HCT116 (cell line): ENCODE data around the gene CCKAR. TPM values are rescaled to one million over a fixed set of nuclear protein-coding genes. Genes with fewer than 3 reads are reported as not detected.

Source experiments
- ATAC-seq: fragments of 200-7000 bp; cut with Tn5 transposase; 2 replicates; pipeline ENCODE4 v1.9.1; 2020; ENCODE audit warnings: mild to moderate bottlenecking, moderate library complexity
- BruUV-seq: library from RNA; stranded (reverse); fragments of 400-500 nt; replicated peaks from 2 replicates; lab custom pipeline; 2021; lab: Mats Ljungman, UMichigan
- CTCF ChIA-PET: fragments of 300-600 bp; sonication (Branson Sonifier 250); formaldehyde crosslinking; loops from one replicate; lab custom pipeline; 2021; ENCODE audit warnings: antibody characterized with exemption; lab: Charles Lee
- POLR2A ChIA-PET: fragments of 300-600, 350-600 bp; sonication (Branson Sonifier 250); formaldehyde crosslinking; loops from one replicate; lab custom pipeline; 2021; ENCODE audit warnings: antibody characterized with exemption; lab: Charles Lee
- RAD21 ChIA-PET, 2 experiments: fragments of 300-600 bp; sonication (Branson Sonifier 250); formaldehyde crosslinking; loops; one replicate each; lab custom pipeline; 2023; ENCODE audit warnings: low total read pairs in 2 of 2; ENCODE audit not compliant: uncharacterized antibody in 2 of 2, unreplicated experiment in 2 of 2, low non-redundant PET in 1 of 2; lab: Charles Lee
- DNase-seq: peaks from one replicate; pipeline ENCODE4 v3.0.0-alpha.2; 2010; ENCODE audit warnings: low read depth, low spot score
- H2AFZ ChIP-seq: fragments of 200-600 bp; shearing (Covaris generic), sonication (generic); 2 replicates; pipeline ENCODE4 v1.6.1; 2017; ENCODE audit warnings: low read depth, mixed run types, mixed read lengths, antibody characterized with exemption, low read length; ENCODE audit not compliant: poor library complexity, severe bottlenecking
- H3K27ac ChIP-seq: 2 replicates; pipeline ENCODE4 v1.5.1; 2012; ENCODE audit warnings: low read depth, low read length
- H3K27me3 ChIP-seq: fragments of 200-600 bp; sonication (generic); 2 replicates; pipeline ENCODE4 v1.6.1; 2016; ENCODE audit warnings: mixed run types, low read length, mixed read lengths; ENCODE audit not compliant: insufficient read depth
- H3K36me3 ChIP-seq, 2 experiments: fragments of 200-500 bp in 1 of 2; fragments of 200-600 bp in 1 of 2; sonication (Bioruptor generic) in 1 of 2; sonication (generic) in 1 of 2; 2 replicates each; pipeline versions ENCODE4 v1.5.1 to v1.6.1; 2014 to 2016; ENCODE audit warnings: low read length in 2 of 2, inconsistent platforms in 1 of 2, mixed read lengths in 1 of 2, mixed run types in 1 of 2; ENCODE audit not compliant: insufficient read depth in 2 of 2, control insufficient read depth in 1 of 2
- H3K4me1 ChIP-seq, 2 experiments: fragments of 200-600 bp in 1 of 2; sonication (generic) in 1 of 2; 2 replicates each; pipeline versions ENCODE4 v1.5.1 to v1.6.1; 2012 to 2017; ENCODE audit warnings: low read length in 2 of 2, inconsistent platforms in 1 of 2, mild to moderate bottlenecking in 1 of 2, mixed read lengths in 1 of 2, mixed run types in 1 of 2, moderate library complexity in 1 of 2; ENCODE audit not compliant: insufficient read depth in 2 of 2, control insufficient read depth in 1 of 2
- H3K4me2 ChIP-seq: fragments of 200-600 bp; sonication (generic); 2 replicates; pipeline ENCODE4 v1.6.1; 2017; ENCODE audit warnings: mixed run types, low read length, mixed read lengths
- H3K4me3 ChIP-seq, 2 experiments: fragments of 200-600 bp in 1 of 2; sonication (generic) in 1 of 2; replicated peaks in 1 of 2; 2 replicates each; pipeline ENCODE4 v1.5.1; 2011 to 2016; ENCODE audit warnings: low read length in 2 of 2, control low read depth in 1 of 2, low read depth in 1 of 2, mild to moderate bottlenecking in 1 of 2, mixed read lengths in 1 of 2, mixed run types in 1 of 2
- H3K79me2 ChIP-seq: fragments of 200-600 bp; sonication (generic); 2 replicates; pipeline ENCODE4 v1.6.1; 2017; ENCODE audit warnings: mild to moderate bottlenecking, mixed run types, low read length, moderate library complexity, mixed read lengths; ENCODE audit not compliant: insufficient read depth
- H3K9ac ChIP-seq: fragments of 200-600 bp; sonication (generic); 2 replicates; pipeline ENCODE4 v1.6.1; 2016; ENCODE audit warnings: low read length, mixed read lengths
- H3K9me2 ChIP-seq: fragments of 200-600 bp; sonication (generic), shearing (Covaris generic); 2 replicates; pipeline ENCODE4 v1.6.1; 2017; ENCODE audit warnings: mixed run types, mild to moderate bottlenecking, moderate library complexity; ENCODE audit not compliant: insufficient read depth
- H3K9me3 ChIP-seq, 2 experiments: fragments of 200-500 bp in 1 of 2; fragments of 200-600 bp in 1 of 2; sonication (Bioruptor generic) in 1 of 2; sonication (generic) in 1 of 2; 2 replicates each; pipeline ENCODE4 v1.6.1; 2014 to 2017; ENCODE audit warnings: low read length in 2 of 2, mixed read lengths in 2 of 2, inconsistent platforms in 1 of 2, low read depth in 1 of 2, mild to moderate bottlenecking in 1 of 2, mixed run types in 1 of 2, moderate library complexity in 1 of 2; ENCODE audit not compliant: control insufficient read depth in 1 of 2, insufficient read depth in 1 of 2
- H4K20me1 ChIP-seq: fragments of 200-600 bp; sonication (generic), shearing (Covaris generic); 2 replicates; pipeline ENCODE4 v1.6.1; 2017; ENCODE audit warnings: mixed run types, mild to moderate bottlenecking, moderate library complexity; ENCODE audit not compliant: insufficient read depth
- ATF3 ChIP-seq: IDR thresholded peaks from 2 replicates; pipeline ENCODE4 v1.6.1; 2012
- CBX3 ChIP-seq: IDR thresholded peaks from 2 replicates; pipeline ENCODE4 v1.6.1; 2012; ENCODE audit warnings: low read depth
- CTCF ChIP-seq, 3 experiments: fragments of 200-600 bp in 1 of 3; sonication (generic) in 1 of 3; IDR thresholded peaks in 2 of 3; conservative IDR thresholded peaks in 1 of 3; 2 replicates each; pipeline ENCODE4 v1.5.1; 2012 to 2017; ENCODE audit warnings: low read depth in 2 of 3, low read length in 2 of 3, antibody characterized with exemption in 1 of 3, borderline replicate concordance in 1 of 3, control low read depth in 1 of 3, mild to moderate bottlenecking in 1 of 3, mixed read lengths in 1 of 3, mixed run types in 1 of 3, moderate library complexity in 1 of 3; ENCODE audit not compliant: insufficient read depth in 1 of 3
- EGR1 ChIP-seq: IDR thresholded peaks from 2 replicates; pipeline ENCODE4 v1.6.1; 2012; ENCODE audit warnings: low read depth
- EZH2phosphoT487 ChIP-seq: fragments of 200-600 bp; IDR thresholded peaks from 2 replicates; pipeline ENCODE4 v1.6.1; 2018; ENCODE audit warnings: antibody characterized with exemption, borderline replicate concordance
- JUND ChIP-seq: IDR thresholded peaks from 2 replicates; pipeline ENCODE4 v1.6.1; 2012
- MAX ChIP-seq: IDR thresholded peaks from 2 replicates; pipeline ENCODE4 v1.6.1; 2012
- POLR2A ChIP-seq: IDR thresholded peaks from 2 replicates; pipeline ENCODE4 v1.7.0; 2011; ENCODE audit warnings: borderline replicate concordance; ENCODE audit not compliant: insufficient read depth, insufficient read length; ENCODE audit errors: extremely low read depth
- POLR2AphosphoS5 ChIP-seq: IDR thresholded peaks from 2 replicates; pipeline ENCODE4 v1.6.1; 2011; ENCODE audit warnings: mild to moderate bottlenecking, low read depth, low read length, moderate library complexity
- RAD21 ChIP-seq: IDR thresholded peaks from 2 replicates; pipeline ENCODE4 v1.6.1; 2012; ENCODE audit warnings: low read depth, mild to moderate bottlenecking
- REST ChIP-seq: IDR thresholded peaks from 2 replicates; pipeline ENCODE4 v1.6.1; 2012; ENCODE audit warnings: low read depth
- SIN3A ChIP-seq: IDR thresholded peaks from 2 replicates; pipeline ENCODE4 v1.6.1; 2012; ENCODE audit warnings: low read depth
- SRF ChIP-seq: IDR thresholded peaks from 2 replicates; pipeline ENCODE4 v1.6.1; 2012; ENCODE audit warnings: low read depth
- YY1 ChIP-seq: IDR thresholded peaks from 2 replicates; pipeline ENCODE4 v1.6.1; 2011; ENCODE audit warnings: low read length, low read depth, moderate library complexity, mild to moderate bottlenecking; ENCODE audit not compliant: insufficient replicate concordance; ENCODE audit errors: extremely low read depth
- ZBTB33 ChIP-seq: IDR thresholded peaks from 2 replicates; pipeline ENCODE4 v1.6.1; 2011; ENCODE audit warnings: mild to moderate bottlenecking, low read length, moderate library complexity; ENCODE audit not compliant: insufficient replicate concordance; ENCODE audit errors: extremely low read depth
- ZFX ChIP-seq: fragments of 450-650 bp; IDR thresholded peaks from 2 replicates; pipeline ENCODE4 v1.6.1; 2017
- ZNF274 ChIP-seq: fragments of 200-500 bp; sonication (Bioruptor generic); IDR thresholded peaks from 2 replicates; pipeline ENCODE4 v1.6.1; 2014; ENCODE audit warnings: mild to moderate bottlenecking, low read depth, low read length, inconsistent platforms
- intact Hi-C: fragments of 100-400 bp; cut with micrococcal nuclease; formaldehyde crosslinking; loops from 2 replicates; pipeline ENCODE4 v1.10.0; 2022
- total RNA-seq: library from RNA; stranded (reverse); gene quantifications from one replicate; pipeline ENCODE4 v1.2.1, GENCODE V29; 2021; ENCODE audit not compliant: unreplicated experiment

The CCKAR gene
- total RNA-seq, 1 experiment from 2014 or later = not detected

- Histone ChIP-seq H3K9ac (no peak overlapping the region), H3K4me2 (peak overlapping the region; percentile 72), H3K27ac (no peak overlapping the region), H3K9me3 (peaks cover 0 to 6% of the 10 kb centered on the region in 2 experiments; a peak in 1 of 4 replicates), H4K20me1 (no peaks in the 10 kb centered on the region), H3K79me2 (no peaks in the 10 kb centered on the region), H3K4me1 (peaks cover 0 to 15% of the 10 kb centered on the region in 2 experiments; a peak in 2 of 4 replicates), H2AFZ (peak overlapping the region; percentile 62), H3K9me2 (no peaks in the 10 kb centered on the region), H3K4me3 (no peak overlapping the region), H3K36me3 (no peaks in the 10 kb centered on the region), H3K27me3 (no peaks in the 10 kb centered on the region)
- no peak for DNase-seq
- ATAC-seq = no peak
- intact Hi-C loops = loop anchor here (2.0 to 10.0 kb wide), 3 partner anchors 122 to 555 kb away; partner anchors contain the start of gene TBC1D19
- ChIA-PET POLR2A (no interaction called here), CTCF (interaction anchor here (1.3 to 1.6 kb wide), 2 partner anchors 19 to 259 kb away, joined by 3 to 4 read pairs; no protein-coding TSS in a partner anchor), RAD21 (no interaction called here)
- no TSS peak for BruUV-seq
- no peak for TF ChIP-seq POLR2AphosphoS5
- no peak for TF ChIP-seq ATF3
- no peak for TF ChIP-seq EZH2phosphoT487
- no peak for TF ChIP-seq MAX
- no peak for TF ChIP-seq ZFX
- TF ChIP-seq EGR1 = no peak
- no peak for TF ChIP-seq YY1
- no peak for TF ChIP-seq ZNF274
- no peak for TF ChIP-seq ZBTB33
- no peak for TF ChIP-seq SRF
- no peak for TF ChIP-seq SIN3A
- no peak for TF ChIP-seq CBX3
- no peak for TF ChIP-seq JUND
- TF ChIP-seq REST = no peak
- TF ChIP-seq CTCF (IDR thresholded peaks at IDR 0.05 in 2 of 3, conservative IDR thresholded peaks at IDR 0.05 in 1 of 3; ENCODE audit: borderline replicate concordance in 1 of 3, insufficient read depth in 1 of 3, low read depth in 2 of 3, low read length in 2 of 3) = no peak
- no peak for TF ChIP-seq RAD21
- TF ChIP-seq POLR2A = no peak
These were observed 30.3 kb downstream of the CCKAR start for GRCh38 chr4:26459756-26460530.
